C4-2B (cell line): ENCODE results near the gene RIMKLA.

ENCODE experiments used
- H3K27ac ChIP-seq: fragments of 450-650 bp; 2 replicates; pipeline ENCODE4 v1.5.1; 2017
- CTCF ChIP-seq: fragments of 450-650 bp; conservative IDR thresholded peaks from 2 replicates; pipeline ENCODE4 v1.5.1; 2017; ENCODE audit warnings: mild to moderate bottlenecking
- ZFX ChIP-seq: fragments of 450-650 bp; IDR thresholded peaks from 2 replicates; pipeline ENCODE4 v1.6.1; 2017

Gene RIMKLA

GRCh38 chr1:42420911-42421585 is 40.5 kb downstream of the RIMKLA start:
- TF ChIP-seq ZFX (no peak), CTCF (no peak)
- no peak overlapping the region for H3K27ac ChIP-seq

GRCh38 chr1:42422737-42423136 is 42.1 kb downstream of the RIMKLA start:
- TF ChIP-seq CTCF, result no peak
- no peak for TF ChIP-seq ZFX
- no peak overlapping the region for H3K27ac ChIP-seq

GRCh38 chr1:42423681-42424080 is 43.1 kb downstream of the RIMKLA start:
- H3K27ac ChIP-seq, result no peak overlapping the region
- TF ChIP-seq CTCF (no peak), ZFX (no peak)

GRCh38 chr1:42424201-42424600 is 43.6 kb downstream of the RIMKLA start:
- TF ChIP-seq ZFX (no peak), CTCF (no peak)
- no peak overlapping the region for H3K27ac ChIP-seq

- no peak overlapping the region for H3K27ac ChIP-seq
- no peak for TF ChIP-seq CTCF
- no peak for TF ChIP-seq ZFX
Observed at GRCh38 chr1:42427240-42427639, 46.6 kb downstream of the RIMKLA start.

- TF ChIP-seq ZFX, result no peak
- TF ChIP-seq CTCF, result no peak
- H3K27ac ChIP-seq, result no peak overlapping the region
Observed at GRCh38 chr1:42429603-42430002, 49.0 kb downstream of the RIMKLA start.

GRCh38 chr1:42430286-42431135 is 49.9 kb downstream of the RIMKLA start:
- no peak for TF ChIP-seq ZFX
- no peak for TF ChIP-seq CTCF
- H3K27ac ChIP-seq, result no peak overlapping the region
